HG03571 (cell line): ENCODE measurements around the gene TMEM181.
"Not testable (repeated sequence)": the region's sequence is repeated elsewhere in the genome, so short reads cannot be mapped to it uniquely, and the experiment has no call there.

Experiments used
- ATAC-seq: cut with Tn5 transposase; IDR thresholded peaks from one replicate; pipeline ENCODE4 v1.9.1; 2021; ENCODE audit not compliant: unreplicated experiment

TMEM181 gene, protein sequence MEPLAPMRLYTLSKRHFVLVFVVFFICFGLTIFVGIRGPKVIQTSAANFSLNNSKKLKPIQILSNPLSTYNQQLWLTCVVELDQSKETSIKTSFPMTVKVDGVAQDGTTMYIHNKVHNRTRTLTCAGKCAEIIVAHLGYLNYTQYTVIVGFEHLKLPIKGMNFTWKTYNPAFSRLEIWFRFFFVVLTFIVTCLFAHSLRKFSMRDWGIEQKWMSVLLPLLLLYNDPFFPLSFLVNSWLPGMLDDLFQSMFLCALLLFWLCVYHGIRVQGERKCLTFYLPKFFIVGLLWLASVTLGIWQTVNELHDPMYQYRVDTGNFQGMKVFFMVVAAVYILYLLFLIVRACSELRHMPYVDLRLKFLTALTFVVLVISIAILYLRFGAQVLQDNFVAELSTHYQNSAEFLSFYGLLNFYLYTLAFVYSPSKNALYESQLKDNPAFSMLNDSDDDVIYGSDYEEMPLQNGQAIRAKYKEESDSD

DNA sequence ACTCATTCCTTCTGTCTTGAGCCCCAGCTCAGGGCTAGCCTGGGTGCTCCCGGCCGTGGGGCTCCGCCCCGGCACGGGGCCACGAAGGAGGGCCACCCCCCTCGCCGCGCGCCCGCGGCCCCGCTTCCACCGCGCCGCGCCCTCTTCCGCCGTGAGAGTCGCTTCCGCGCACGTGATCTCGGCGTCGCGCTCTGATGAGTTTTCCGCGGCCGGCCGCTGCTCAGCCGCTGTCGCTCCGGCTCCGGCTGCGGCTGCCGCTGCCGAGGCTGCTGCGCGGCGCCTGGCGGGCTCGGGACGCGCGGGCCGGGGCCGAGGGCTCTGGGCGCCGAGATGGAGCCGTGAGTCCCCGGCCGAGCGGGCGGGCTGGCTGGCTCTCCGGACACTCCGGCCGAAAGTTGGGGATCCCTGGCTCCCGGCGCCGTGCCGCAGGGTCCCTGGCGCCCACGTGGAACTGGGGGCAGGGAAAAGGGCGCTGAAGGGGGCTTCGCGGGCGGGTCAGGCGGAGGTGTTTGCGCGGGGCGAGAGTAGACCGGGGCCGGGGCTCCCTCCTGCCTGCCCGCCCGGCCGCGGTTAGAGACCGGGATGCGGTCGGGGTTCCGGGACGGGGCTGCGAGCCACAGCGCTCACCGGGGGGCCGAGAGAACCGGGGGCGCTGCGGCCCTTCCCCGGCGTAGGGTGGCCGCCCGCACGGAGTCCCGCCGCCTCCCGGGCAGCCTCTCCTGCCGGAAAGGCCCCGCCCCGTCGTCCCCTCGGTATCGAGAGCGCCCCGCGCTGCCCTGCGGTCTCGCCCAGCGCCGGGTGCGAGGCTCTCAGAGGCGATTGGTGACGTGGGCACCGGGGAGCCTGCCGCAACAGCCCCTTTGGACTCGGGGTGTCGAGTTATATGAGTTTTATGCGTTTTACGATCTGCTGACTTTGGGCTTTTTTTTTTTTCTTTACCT lies at the start of gene TMEM181:
Gene TMEM181, plus strand, starts transcription at position 197 of the 941 bp plus-strand sequence. Its CDS starts 134 bp downstream, at position 331.
- ATAC-seq: peak; percentile 85

DNA sequence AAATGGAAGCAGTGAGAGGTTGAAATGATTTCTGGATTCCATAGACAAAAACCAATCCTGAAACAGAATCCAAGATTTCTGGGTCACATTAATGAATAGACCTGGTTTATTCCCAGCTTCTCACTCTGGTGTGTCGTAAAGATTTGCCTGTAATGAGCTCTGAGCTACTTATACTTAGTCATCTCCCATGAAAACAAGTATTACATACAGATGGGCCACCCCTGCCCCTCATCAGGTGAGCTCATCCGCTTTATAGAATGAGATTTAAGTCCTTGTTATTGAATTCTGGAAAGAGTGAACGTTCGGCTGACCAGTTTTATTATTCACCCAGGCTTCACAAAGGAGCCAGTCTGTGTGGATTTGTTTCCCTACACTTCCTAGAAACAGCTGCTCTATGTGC lies 47.1 kb upstream of the TMEM181 start:
- no peak for ATAC-seq

DNA sequence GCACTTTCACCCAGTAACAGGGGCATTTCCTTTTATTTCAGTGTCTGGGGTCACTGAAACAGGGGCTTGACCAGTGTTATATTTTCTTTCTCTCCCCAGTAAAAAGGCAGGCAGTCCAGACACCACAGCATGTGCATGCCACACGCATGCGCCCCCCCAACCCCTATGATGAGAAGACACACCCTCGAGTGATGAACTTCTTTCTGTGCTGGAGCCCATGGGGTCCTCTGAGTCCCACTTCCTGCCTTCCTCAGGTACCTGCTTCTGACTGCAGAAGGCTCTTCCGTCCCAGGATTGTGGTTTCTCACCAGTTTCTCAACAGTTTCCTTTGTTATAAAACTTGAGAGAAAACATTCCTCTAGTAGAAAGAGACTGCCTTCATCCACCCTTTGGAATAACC lies 45.7 kb upstream of the TMEM181 start:
- no peak for ATAC-seq

DNA sequence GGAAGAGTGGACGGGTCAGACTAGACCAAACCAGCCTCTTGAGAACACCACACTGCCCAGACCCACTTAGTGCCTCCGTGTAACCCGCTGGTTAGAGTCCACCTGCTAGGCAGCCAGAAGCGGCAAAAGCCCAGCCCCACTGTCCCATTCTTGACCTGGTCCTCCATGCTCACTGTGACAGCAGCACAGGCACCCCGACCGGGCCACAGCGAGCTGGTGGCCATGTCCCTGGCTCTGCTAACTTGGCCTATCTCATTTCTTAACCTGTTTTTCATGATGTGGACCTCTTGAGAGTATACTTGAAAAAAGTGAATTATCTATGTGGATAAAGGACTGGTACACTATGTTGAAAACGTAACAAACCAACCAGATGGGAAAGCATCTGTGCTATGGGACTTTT lies 44.9 kb upstream of the TMEM181 start:
- ATAC-seq: no peak

DNA sequence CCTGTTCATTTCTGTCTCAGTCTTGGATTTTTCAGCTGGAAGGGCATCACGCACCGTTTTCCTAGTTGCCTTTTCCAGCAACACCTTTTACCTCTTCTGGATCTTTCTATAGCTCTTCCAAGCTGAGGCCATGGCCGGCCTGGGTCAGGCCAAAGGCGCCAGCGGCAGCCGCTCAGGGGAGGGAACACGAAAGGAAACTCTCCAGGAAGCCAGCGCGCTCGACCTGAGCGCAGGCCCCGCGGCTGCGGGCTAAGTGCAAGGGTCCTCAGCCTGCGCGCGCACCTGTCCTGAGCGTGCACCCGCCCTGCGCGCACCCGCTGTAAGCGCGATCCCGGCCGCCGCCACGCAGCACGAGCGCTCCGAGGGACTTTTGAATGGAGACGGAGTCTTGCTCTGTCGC lies 43.8 kb upstream of the TMEM181 start:
- no peak for ATAC-seq

DNA sequence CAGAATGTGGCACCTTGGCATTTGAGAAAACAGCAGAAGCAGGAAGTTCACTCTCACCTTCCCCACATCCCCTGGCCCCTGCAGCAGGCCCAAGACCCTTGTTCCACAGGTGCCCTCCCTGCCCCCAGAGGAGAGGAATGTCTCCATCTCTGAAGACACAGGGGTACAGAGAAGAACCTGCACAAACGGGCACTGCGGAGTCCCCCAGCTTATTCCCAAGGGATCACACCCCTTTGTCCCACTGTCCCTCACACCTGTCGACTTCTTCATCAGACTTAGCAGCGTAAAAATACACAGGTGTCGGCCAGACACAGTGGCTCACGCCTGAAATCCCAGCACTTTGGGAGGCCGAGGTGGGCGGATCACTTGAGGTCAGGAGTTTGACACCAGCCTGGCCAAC lies 42.9 kb upstream of the TMEM181 start:
- ATAC-seq: no peak

DNA sequence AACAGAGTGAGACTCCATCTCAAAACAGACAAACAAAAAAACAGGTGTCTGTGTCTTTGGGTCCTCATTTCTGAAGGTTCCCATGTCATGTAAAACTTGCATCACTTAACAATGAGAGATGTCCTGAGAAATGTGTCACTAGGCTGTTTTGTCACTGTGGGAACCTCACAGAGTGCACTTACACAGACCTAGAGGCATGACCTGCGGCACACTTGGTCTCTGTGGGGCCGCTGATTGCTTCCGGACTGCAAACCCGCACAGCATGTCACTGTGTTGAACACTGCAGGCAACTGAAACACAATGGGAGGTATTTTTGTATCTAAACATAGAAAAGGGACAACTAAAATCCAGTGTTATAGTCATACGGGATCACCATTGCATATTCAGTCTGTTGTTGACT lies 42.3 kb upstream of the TMEM181 start:
- no peak for ATAC-seq

DNA sequence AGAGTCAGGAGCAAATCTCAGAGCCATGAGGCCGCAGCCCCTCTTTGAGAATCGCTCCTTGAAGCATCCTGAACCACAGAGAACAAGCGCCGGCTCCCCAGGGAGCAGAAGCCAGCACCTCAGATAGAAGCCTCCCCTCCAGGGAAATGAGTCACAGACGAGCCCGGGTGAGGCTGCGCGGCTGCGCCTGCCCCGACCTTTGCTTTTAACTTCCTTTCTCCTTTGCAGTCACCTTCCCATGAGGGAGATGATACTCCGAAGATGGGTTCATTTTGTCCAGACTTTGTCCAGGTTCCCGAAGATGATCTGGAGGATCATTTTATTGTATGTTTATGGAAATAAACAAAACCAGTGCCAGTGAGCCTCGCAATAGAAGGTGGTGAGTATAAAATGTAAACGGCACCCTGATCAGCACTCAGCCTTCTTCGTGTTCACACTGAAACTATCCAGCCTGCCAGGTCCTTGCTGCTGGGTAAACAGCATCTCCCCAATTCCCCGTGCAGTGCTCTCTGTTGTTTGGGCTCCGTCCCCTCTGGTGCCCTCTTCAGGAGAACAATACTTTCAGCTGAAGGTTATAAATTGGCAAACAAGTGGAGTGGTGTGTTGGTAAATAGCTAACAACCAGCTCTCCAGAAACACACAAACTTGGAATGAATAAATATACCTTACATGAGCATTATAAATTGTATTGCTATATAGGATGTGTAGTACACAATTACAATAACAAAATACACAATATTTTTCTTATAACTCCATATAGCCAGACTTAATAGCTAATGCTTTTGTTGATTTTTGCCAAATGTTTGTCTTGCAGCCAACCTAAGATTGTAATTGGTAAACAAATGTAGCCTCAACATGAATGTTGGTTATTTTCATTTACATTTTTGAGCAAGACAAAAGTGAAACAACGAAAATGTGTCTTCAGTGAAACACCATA lies 41.4 kb upstream of the TMEM181 start:
- ATAC-seq: peak; percentile 78

DNA sequence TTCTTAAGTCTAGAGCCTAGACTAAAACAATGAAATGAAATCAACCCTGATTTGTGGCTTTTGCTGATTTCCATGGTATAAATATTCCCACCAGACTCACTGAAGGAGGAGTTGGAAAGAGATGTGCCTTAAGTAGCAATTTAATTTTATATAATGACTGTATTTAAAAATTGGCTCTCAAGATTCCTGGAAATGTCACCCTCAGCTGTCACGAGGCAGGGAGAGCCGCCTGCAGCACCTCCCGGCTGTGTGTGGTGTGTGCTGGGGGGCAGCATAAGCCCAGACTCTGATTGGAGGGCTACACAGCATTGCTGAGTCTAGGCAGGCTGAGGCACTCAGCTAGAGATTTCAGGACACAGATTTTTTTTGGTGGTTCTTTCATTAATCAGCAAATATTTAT lies 40.6 kb upstream of the TMEM181 start:
- no peak for ATAC-seq

DNA sequence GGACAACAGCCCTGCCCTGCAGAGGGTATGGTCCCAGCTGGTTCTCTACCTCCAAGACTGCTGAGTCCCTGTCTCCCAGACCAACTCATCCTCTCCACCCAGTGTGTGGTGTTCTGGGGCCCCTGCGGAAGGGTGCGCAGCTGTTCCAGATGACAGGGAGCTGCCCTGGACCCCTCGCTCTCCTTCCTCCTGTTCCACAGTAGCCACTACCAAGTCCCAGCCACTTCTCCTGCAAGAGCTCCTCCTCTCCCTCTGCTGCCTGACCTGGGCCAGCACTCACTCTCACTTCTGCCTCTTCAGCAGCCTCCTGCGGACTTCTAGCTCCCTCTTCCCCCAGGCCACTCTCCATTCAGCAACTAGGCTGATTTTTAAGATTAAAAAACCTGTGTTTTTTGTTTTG lies 40.1 kb upstream of the TMEM181 start:
- ATAC-seq: no peak

DNA sequence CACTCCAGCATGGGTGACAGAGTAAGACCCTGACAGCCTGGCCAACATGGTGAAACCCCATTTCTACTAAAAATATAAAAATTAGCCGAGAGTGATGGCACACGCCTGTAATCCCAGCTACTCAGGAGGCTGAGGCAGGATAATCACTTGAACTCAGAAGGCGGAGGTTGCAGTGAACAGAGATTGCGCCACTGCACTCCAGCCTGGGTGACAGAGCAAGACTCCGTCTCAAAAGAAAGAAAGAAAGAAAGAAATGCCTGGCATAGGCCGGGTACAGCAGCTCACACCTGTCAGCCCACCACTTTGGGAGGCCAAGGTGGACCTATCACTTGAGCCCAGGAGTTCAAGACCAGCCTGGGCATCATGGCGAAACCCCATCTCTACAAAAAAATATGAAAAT lies 38.9 kb upstream of the TMEM181 start:
- ATAC-seq: not testable (repeated sequence)

DNA sequence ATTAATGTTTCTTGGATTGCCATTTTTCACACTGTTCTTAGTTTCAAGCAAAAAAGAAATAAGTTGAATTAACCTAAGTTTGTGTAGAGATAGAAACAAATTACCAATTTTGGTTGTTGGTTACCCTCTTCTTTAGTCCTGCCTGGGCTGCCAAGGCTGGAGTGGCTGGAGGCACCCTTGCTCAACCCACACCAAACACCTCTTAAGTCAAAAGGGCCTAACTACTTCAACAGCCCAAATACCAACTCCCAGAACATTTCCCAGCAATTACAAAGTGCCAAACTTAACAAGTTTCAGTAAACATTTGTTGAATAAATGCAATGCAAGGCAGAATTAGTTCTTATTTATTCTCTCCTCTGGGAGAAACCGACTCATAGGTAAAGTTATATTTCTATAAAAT lies 38.1 kb upstream of the TMEM181 start:
- ATAC-seq: no peak

DNA sequence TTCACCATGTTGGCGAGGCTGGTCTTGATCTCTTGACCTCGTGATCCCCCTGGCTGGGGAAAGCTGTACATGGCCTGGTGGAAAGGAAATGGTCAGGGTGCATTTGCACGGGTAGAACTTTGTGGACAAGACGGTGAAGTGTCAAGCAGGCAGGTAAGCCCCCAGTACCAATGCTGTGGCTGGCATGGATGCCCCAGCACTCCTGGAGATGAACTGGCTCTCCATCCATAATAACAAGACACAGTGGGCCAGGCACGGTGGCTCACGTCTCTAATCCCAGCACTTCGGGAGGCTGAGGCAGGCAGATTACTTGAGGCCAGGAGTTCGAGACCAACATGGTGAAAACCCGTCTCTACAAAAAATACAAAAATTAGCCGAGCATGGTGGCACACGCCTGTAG lies 37.3 kb upstream of the TMEM181 start:
- ATAC-seq: no peak

DNA sequence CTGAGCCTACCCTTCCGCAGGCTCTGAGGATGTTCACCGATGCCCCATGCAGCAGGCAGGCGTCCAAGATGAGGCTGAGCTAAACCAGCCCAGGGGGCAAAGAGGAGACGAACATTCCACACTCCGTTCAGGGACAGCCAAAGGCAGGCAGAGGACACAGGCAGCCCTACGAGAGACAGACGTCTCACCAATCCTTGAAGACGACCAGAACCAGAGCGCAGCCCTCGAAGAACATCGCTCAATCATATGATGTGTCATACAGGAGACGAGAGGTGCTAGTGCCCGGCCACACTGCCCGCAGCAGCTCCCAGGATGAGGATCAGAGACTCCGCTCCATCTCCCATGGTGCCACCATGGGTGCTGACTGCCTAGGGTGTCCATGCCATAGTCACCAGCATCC lies 35.6 kb upstream of the TMEM181 start:
- no peak for ATAC-seq

DNA sequence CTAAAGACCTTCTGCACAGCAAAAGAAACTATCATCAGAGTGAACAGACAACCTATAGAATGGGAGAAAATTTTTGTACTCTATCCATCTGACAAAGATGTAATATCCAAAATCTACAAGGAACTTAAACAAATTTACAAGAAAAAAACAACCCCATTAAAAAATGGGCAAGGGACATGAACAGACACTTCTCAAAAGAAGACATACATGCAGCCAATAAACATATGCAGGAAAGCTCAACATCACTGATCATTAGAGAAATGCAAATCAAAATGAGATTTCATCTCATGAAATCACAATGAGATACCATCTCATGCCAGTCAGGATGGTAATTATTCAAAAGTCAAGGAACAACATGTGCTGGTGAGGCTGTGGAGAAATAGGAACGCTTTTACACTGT lies 32.0 kb upstream of the TMEM181 start:
- ATAC-seq: not testable (repeated sequence)

DNA sequence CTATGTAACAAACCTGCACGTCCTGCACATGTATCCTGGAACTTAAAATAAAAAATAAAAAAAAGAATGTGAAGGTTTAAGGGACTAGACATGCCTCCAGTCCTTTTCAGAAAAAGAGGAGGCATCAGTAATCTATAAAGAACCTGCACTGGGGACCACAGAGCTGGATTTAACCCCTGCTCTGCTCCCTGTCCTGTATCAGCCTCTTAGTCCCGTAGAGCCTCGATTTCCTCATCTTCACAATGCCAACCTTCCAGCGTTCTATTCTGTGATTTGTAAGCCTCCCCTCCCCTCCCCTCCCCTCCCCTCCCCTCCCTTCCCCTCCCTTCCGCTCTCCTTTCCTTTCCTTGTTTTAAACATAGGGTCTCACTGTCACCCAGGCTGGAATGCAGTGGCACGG lies 31.1 kb upstream of the TMEM181 start:
- ATAC-seq: no peak

DNA sequence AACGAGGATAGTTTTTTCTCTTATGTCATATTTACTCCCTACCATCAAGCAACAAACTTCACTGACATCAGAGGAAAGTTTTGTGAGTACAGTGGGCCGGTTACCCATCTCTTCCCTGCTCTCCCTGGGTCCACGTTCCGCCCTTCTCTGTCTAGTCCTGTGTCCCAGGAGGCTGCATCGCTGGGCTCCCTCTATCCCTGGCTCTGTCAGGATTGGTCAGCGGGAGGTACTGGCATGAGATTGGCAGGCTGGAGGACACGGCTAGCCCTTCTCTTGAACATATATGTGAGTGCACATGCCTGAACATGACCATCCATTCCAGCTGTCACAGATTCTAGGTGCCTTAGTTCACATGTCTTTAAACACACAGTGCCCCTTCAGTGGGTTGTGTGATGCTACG lies 30.3 kb upstream of the TMEM181 start:
- no peak for ATAC-seq

DNA sequence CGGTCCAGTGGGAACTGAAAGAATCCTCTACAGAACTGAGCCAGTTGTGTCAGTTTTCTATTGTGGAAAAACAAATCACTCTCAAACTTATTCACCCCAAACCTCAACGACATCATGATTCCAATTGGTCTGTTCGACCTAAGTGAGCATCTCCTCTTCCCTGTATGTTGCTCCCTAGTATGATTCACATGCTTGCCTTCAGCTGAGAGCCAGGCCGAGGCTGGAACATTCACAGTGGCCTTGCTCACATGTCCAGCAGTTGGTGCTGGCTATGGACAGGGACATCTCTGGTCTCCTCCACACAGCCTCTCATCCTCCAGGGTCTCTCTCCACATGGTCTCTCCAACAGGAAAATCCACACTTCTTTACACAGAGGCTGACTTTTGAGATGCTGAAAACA lies 28.3 kb upstream of the TMEM181 start:
- no peak for ATAC-seq

DNA sequence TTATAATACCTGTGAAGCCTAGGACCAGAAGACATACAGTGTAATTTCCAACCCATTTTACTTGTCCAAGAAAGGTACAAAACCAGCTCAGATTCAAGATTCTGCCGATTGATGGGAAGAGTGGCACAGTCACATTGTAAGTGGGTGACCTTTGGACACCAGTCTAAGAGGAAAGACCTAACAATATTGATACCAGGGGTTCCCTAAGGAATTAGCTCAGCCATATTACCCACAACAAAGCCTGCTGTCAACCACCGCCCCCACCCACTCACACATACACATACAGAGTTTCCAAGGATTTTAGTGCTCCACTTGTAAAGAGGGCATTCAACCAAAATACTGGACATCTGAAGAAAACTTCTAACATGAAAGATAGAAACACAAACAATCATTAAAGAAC lies 27.9 kb upstream of the TMEM181 start:
- ATAC-seq: no peak

DNA sequence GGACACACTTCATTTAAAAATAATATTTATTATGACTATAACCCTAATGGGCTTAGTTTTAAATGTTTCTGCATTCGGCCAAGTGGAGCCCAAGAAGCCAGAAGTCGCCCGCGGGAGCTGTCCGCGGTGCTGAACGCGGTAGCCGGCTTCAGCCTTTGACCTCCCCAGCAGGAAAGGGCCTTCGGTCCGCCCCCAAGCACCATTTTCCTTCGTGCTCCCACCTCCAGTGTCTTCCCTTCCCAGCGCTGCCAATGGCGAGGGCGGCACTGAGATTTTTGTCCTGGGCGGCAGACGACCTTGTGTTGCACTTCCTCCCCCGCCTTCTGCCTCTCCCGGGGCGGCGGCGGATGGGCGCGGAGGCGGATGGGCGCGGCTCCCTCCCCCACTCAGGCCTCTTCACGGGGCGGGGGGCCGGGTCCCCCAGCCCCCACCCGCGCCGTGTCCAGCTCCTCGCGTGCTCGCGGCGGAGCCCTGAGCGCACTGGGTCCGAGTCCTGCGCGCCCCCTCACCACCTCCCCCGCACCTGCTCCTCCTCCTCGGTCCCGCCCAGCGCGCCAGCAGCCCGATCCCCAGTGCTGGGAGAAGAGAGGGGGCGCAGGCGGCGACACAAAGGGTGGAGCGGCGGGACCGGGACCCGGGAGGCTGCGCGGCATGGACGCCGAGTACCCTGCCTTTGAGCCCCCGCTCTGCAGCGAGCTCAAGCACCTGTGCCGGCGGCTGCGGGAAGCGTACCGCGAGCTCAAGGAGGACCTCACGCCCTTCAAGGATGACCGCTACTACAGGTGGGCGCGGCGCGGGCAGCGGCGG lies 23.6 kb upstream of the TMEM181 start:
- ATAC-seq: no peak
